Left colon (tissue), 2 donors: ENCODE results near the gene DAND5. TPM values are rescaled to one million over a fixed set of nuclear protein-coding genes. Genes with fewer than 3 reads are reported as not detected.
"Not testable (repeated sequence)": the region's sequence is repeated elsewhere in the genome, so short reads cannot be mapped to it uniquely, and the experiment has no call there.

Experiments
- ATAC-seq: fragments of 200-7000 bp; cut with Tn5 transposase; one replicate; pipeline ENCODE4 v1.9.1; 2020; ENCODE audit warnings: mild to moderate bottlenecking, moderate library complexity
- DNase-seq, 2 donors: peaks; one replicate each; pipeline ENCODE4 v3.0.0-alpha.2; 2020
- intact Hi-C, 2 donors: fragments of 100-400 bp; cut with DNase I in 1 of 2; cut with micrococcal nuclease in 1 of 2; formaldehyde crosslinking; loops; one replicate each; pipeline versions ENCODE4 v1.11.2 to v1.14.0; 2022; cut with DNase I, micrococcal nuclease
- total RNA-seq, 2 donors: library from RNA; stranded (reverse); fragmentation: NEBNext Ultra II Directional; extraction: Animal tissue kit (Norgen Biotek cat#: 25700); gene quantifications; one replicate each; pipeline ENCODE4 v1.2.1, GENCODE V29; 2021
- donor health status: DM: no; HTN: no; CAD: no.
- donor health status: DM: yes; HTN: yes; CAD: no.

DAND5 gene
- total RNA-seq, 2 donors from 2014 or later: 0.18 to 0.50 TPM

DNA sequence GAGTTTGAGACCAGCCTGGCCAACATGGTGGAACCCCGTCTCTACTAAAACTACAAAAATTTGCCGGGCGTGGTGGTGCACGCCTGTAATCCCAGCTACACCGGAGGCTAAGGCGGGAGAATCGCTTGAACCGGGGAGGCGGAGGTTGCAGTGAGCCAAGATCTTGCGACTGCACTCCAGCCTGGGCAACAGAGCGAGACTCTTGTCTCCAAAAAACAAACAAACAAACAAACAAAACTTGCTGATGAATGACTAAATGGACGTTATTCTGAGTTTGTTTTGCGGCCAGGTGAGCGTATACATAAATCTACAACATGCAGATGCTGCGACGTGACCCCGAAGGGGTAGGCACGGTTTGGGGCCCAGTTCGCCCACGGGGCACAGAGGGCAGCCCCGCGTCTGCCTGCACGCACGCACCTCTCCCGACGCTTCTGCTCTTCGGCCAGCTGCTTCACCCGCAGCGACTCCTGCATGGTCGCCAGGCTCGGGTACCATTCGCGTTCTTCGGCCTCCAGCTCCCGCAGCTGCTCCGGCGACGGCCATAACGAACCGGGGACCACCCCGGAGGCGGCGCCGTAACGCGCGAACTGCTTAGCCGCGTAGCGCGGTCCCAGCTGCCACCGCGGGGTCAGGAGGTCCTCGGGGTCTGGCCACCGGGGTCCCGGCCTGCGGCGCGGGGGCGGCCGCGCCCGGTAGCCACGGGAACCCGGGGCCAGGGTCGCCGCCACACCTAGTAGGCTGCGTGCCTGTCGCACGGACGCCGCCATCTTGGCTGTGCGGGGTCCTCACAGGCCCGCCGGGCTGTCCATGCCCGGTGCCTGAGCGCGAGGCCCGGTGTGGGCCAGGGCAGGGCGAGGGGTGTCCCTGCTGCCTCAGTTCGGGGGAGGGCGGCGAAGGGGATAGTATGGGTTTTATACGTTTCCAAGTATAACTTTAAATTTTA, 12.7 kb upstream of the DAND5 start, which contains the start of gene GADD45GIP1:
Gene GADD45GIP1, minus strand, starts transcription at position 778 of the 943 bp plus-strand sequence. Its CDS starts 11 bp downstream, at position 767.
- DNase-seq (peak; percentile 72 to 84), ATAC-seq (peak; percentile 90)
- intact Hi-C loops: no loop called here

DNA sequence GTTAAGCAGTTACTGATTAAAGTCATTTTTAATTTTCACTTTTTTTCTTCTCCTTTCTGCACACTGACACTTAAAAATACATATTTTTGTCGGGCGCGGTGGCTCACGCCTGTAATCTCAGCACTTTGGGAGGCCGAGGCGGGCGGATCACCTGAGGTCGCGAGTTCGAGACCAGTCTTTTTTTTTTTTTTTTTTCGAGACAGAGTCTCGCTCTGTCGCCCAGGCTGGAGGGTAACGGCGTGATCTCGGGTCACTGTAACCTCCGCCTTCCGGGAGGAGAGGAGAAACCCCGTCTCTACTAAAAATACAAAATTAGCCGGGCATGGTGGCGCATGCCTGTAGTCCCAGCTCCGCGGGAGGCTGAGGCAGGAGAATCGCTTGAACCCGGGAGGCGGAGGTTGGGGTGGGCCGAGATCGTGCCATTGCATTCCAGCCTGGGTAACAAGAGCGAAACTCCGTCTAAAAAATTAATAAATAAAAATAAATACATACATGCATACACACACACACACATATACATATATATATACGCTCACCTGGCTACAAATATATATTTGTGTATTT, 11.9 kb upstream of the DAND5 start:
- intact Hi-C loops: not testable (repeated sequence)
- peak in 1 of 2 donors; percentile 43 for DNase-seq
- ATAC-seq: peak; percentile 34

- ATAC-seq (no peak), DNase-seq (no peak)
- intact Hi-C loops: no loop called here
These were observed 9.9 kb upstream of the DAND5 start for GRCh38 chr19:12959481-12959880.

- DNase-seq (peak; percentile 71 to 86), ATAC-seq (peak; percentile 94)
- intact Hi-C loops: loop anchor here in 1 of 2 donors (10.0 kb wide), 1 partner anchor 80 kb away; the partner anchor contains the start of genes DNASE2 and KLF1
These were observed 4.2 kb upstream of the DAND5 start for GRCh38 chr19:12965017-12965811.

DNA sequence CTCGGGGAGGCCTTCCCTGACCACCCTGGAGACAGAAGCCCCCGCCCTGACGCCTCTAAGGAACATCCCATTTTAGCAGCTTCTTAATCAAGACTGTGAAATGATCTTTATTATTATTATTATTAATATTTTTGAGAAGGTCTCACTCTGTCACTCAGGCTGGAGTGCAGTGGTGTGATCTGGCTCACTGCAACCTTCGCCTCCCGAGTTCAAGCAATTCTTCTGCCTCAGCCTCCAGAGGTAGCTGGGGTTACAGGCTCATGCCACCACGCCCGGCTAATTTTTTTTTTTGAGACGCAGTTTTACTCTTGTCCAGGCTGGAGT, 3.6 kb upstream of the DAND5 start:
- no peak for DNase-seq
- intact Hi-C loops: loop anchor here in 1 of 2 donors (10.0 kb wide), 1 partner anchor 81 kb away; the partner anchor contains the start of genes DNASE2 and KLF1
- ATAC-seq: no peak

DNA sequence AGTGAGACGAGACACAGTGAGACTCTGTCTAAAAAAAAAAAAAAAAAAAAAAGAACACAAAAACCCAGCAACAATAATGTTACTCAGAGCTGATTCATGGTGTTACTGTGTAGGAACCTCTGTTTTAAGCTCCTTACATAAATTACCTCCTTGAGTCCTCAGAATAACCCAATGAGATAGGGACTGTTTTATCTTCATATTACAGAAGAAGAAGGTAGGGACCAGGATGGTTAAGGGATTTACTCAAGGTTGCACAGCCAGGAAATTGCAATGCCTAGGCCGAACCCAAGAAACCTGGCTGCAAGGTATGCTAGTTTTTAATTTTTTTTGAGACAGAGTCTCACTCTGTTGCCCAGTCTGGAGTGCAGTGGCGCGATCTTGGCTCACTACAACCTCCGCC, 1.5 kb upstream of the DAND5 start:
- DNase-seq: no peak
- ATAC-seq: no peak
- intact Hi-C loops: loop anchor here in 1 of 2 donors (10.0 kb wide), 1 partner anchor 83 kb away; the partner anchor contains the start of genes DNASE2 and KLF1

GRCh38 chr19:12970070-12970820, 869 bp downstream of the DAND5 start:
- ATAC-seq: no peak
- no peak for DNase-seq
- intact Hi-C loops: no loop called here

GRCh38 chr19:12973236-12973635, 3.9 kb downstream of the DAND5 start:
- intact Hi-C loops: no loop called here
- ATAC-seq (no peak), DNase-seq (no peak)

DNA sequence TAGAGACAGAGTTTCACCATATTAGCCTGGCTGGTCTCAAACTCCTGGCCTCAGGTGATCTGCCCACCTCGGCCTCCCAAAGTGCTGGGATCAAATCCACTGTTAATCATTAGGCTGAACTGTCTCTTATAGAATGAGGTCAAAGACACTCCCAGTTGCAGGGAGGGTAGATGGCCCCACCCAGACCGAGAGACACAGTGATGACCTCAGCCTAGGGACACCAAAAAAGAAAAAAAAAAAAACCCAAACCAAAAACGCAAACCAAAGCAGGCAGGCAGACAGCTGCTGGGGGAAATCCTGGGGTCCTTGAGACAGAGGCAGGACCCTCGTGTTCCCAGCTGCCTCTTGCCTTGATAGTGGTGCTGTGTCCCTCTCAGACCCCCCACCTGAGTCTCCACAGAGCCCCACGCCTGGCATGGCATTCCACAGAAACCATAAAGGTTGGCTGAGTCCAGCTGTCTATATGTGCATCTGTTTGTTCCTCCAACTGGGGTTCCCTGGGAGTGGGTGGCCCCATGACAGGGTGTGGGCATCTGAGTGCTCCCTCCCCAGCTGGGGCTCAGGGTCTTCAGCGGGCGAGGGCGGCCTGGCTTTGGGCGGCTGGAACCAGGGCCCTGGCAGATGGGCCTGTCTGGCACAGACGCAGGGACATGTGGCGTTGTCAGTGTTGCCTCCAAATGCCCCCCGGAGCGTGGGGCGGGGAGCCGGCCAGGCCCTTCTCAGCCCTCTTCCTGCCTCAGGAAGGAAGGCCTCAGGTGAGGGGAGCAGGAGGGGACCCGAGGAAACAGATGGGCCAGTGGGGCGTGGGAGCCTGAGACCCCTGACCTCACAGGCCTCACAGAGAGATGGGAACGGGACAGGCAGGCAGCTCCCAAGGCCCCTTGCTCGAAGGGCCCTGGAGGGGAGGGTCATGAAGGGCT, 5.2 kb downstream of the DAND5 start:
- DNase-seq (no peak), ATAC-seq (peak; percentile 30)
- intact Hi-C loops: no loop called here

DNA sequence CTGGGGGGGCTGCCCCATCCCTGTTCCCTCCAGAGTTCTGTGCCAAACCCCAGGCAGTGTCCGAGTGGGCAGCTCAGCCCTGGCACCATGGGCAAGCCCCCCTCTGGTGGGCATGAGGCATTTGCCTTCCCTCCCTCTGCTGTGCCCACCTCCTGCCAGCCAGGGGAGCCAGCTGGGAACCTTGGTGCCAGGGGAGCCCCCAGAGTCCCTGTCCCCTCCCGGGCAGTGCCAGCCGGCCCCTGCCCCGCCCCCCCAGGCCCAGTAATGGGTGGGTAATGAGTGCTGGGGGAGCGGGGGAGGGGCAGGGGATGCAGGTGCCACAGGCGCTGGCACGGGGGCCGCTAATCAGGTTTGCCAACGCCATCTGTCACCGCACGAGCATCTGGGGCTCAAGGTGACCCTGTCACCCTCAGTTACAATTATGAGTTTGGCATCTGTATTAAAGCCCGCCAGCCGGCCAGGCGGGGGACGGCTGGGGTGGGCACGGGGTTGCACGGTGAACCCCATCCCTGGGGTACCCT, 5.9 kb downstream of the DAND5 start:
- intact Hi-C loops: no loop called here
- DNase-seq (no peak), ATAC-seq (no peak)

- ATAC-seq, DNase-seq, intact Hi-C loops: not testable (repeated sequence)
These were observed 6.7 kb downstream of the DAND5 start for GRCh38 chr19:12976109-12976508.

- no peak for DNase-seq
- intact Hi-C loops: loop anchor here (5.0 to 10.0 kb wide), 4 partner anchors 55 to 285 kb away; no protein-coding TSS in a partner anchor
- ATAC-seq: no peak
These were observed 10.6 kb downstream of the DAND5 start for GRCh38 chr19:12979974-12980373.

DNA sequence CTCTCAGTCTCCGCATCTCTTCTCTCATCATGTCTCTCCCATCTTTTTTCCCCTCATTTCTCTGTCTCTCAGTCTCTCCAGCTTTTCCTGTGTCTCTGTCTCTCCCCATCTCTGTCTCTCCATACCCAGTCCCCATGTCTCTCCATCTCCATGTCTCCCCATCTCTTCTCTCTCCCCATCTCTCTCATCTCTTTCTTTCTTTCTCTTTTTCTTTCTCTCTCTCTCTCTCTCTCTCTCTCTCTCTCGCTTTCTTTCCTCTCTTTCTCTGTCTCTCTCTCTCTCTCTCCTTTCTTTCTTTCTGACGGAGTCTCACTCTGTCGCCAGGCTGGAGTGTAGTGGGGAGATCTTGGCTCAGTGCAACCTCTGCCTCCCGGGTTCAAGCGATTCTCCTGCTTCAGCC, 13.3 kb downstream of the DAND5 start:
- intact Hi-C loops: loop anchor here (5.0 to 10.0 kb wide), 4 partner anchors 52 to 282 kb away; no protein-coding TSS in a partner anchor
- ATAC-seq (no peak), DNase-seq (no peak)

- ATAC-seq (no peak), DNase-seq (no peak)
- intact Hi-C loops: loop anchor here (5.0 to 10.0 kb wide), 4 partner anchors 52 to 282 kb away; no protein-coding TSS in a partner anchor
These were observed 13.7 kb downstream of the DAND5 start for GRCh38 chr19:12983091-12983490.

DNA sequence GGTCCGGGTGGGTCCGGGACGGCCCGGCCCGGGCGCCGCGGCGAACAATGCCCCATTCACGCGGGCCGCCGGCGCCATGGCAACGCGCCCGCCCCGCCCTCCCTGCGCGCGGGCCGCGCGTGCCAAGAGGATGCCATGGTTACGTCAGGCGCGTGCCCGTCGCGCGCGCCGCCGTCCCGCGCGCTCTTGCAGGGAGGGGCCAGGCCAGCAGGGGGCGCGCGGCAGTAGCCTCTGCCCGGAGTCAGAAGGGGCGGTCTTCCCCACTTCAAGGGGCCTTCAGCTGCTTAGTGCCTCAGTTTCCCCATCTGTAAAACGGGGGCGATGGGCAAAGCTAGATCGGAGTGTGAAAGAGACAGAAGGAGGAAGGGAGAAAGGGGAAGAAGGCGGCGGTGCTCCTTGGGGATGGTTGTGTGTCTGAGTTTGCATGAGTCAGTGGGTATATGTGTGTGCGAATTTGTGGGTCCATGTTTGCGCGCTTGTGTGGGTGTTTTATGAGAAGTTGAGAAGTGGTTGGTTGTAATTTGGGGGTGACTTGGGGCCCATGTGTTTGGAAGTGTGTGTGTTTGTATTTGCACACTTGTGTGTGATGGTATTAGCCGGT, 14.3 kb downstream of the DAND5 start:
- intact Hi-C loops: loop anchor here (5.0 to 10.0 kb wide), 4 partner anchors 51 to 281 kb away; no protein-coding TSS in a partner anchor
- DNase-seq (peak in 1 of 2 donors; percentile 86), ATAC-seq (peak; percentile 66)

GRCh38 chr19:12984143-12984627, 14.8 kb downstream of the DAND5 start:
- intact Hi-C loops: loop anchor here (5.0 to 10.0 kb wide), 4 partner anchors 51 to 281 kb away; no protein-coding TSS in a partner anchor
- ATAC-seq (no peak), DNase-seq (no peak)
